WI38 (cell line): Measurements from ENCODE around the gene E2F4.

ENCODE experiments used
- H3K4me3 ChIP-seq: 2 replicates; pipeline ENCODE4 v1.5.1; 2011; ENCODE audit warnings: low read depth, mild to moderate bottlenecking, control low read depth, low read length
- CTCF ChIP-seq: IDR thresholded peaks from 2 replicates; pipeline ENCODE4 v1.5.1; 2012; ENCODE audit warnings: low read depth, mild to moderate bottlenecking, control low read depth, low read length

The E2F4 gene

GRCh38 chr16:67170949-67171649 lies 20.9 kb upstream of the E2F4 start:
- no peak for TF ChIP-seq CTCF
- peak overlapping the region; percentile 53 for H3K4me3 ChIP-seq

GRCh38 chr16:67173323-67173722 lies 18.6 kb upstream of the E2F4 start:
- TF ChIP-seq CTCF = no peak
- no peak overlapping the region; the same call in 1 of the 2 replicates for H3K4me3 ChIP-seq

- TF ChIP-seq CTCF = peak; percentile 21; the same call in 1 of the 2 replicates
- H3K4me3 ChIP-seq = peak overlapping the region; percentile 57
These were observed 17.9 kb upstream of the E2F4 start for GRCh38 chr16:67173808-67174705.

GRCh38 chr16:67174706-67175231 lies 17.2 kb upstream of the E2F4 start:
- H3K4me3 ChIP-seq = peak overlapping the region; percentile 57
- TF ChIP-seq CTCF = no peak

GRCh38 chr16:67176662-67177061 lies 15.3 kb upstream of the E2F4 start:
- no peak for TF ChIP-seq CTCF
- no peak overlapping the region for H3K4me3 ChIP-seq

GRCh38 chr16:67177743-67178699 lies 13.9 kb upstream of the E2F4 start:
- no peak for TF ChIP-seq CTCF
- no peak overlapping the region for H3K4me3 ChIP-seq
